Measurements from ENCODE around the gene PSMD6.

Gene PSMD6

DNA sequence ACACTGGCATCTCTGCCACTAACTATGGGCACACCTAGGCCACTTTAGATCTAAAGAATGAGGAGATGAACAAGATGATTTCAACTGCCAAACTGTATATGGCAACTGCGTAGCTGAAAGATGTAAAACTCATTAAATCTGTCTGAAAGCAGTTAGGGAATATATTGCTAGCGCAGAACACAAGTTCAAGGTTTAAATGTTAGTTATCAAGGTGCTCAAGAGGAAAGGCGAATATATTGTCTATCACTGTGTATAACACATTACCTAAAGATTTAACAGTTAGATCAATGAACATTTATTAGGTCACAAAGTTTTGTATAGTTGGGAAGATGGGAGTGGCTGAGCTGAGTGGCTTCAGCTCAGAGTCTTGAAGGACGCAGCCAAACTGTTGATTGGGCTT lies 33.9 kb upstream of the PSMD6 start:
- TF ChIP-seq SIN3A (IDR thresholded peaks at IDR 0.05; ENCODE audit: borderline replicate concordance, insufficient read depth, low read length) (no peak), TAF1 (IDR thresholded peaks at IDR 0.05; ENCODE audit: borderline replicate concordance, insufficient read depth, low read length) (no peak), REST (IDR thresholded peaks at IDR 0.05; ENCODE audit: insufficient read depth in 1 of 2, low read depth in 2 of 2, low read length in 2 of 2) (no peak), FOXP2 (optimal IDR thresholded peaks at IDR 0.05; ENCODE audit: borderline replicate concordance, extremely low read depth, extremely low read length, insufficient read depth) (no peak), POLR2AphosphoS5 (IDR thresholded peaks at IDR 0.05; ENCODE audit: low read depth, low read length) (no peak)

GRCh38 chr3:64056606-64057180 lies 33.4 kb upstream of the PSMD6 start:
- TF ChIP-seq TAF1 (IDR thresholded peaks at IDR 0.05; ENCODE audit: borderline replicate concordance, insufficient read depth, low read length) (no peak), REST (IDR thresholded peaks at IDR 0.05; ENCODE audit: insufficient read depth in 1 of 2, low read depth in 2 of 2, low read length in 2 of 2) (no peak), POLR2AphosphoS5 (IDR thresholded peaks at IDR 0.05; ENCODE audit: low read depth, low read length) (no peak), SIN3A (IDR thresholded peaks at IDR 0.05; ENCODE audit: borderline replicate concordance, insufficient read depth, low read length) (no peak), FOXP2 (optimal IDR thresholded peaks at IDR 0.05; ENCODE audit: borderline replicate concordance, extremely low read depth, extremely low read length, insufficient read depth) (no peak)

DNA sequence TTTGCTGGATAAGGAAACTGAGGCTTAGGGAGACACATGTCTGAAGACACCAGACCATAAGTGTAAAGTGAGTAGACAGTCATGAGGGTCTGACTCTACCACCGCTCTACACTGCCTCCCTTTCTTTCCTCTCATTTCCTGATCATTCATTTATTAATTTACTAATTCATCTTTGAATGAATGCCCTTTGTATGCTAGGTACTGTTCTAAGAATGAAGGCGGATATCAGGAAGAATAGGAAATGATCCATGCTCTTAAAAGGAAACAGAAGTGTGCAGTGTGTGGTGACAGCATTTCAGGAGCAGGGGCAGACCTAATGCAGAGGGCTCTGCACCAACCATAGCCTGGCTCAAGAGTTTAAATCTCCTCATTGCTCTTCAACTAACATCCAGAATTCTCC lies 31.8 kb upstream of the PSMD6 start:
- no peak for TF ChIP-seq SIN3A (IDR thresholded peaks at IDR 0.05; ENCODE audit: borderline replicate concordance, insufficient read depth, low read length)
- no peak for TF ChIP-seq REST (IDR thresholded peaks at IDR 0.05; ENCODE audit: insufficient read depth in 1 of 2, low read depth in 2 of 2, low read length in 2 of 2)

- TF ChIP-seq FOXP2 (optimal IDR thresholded peaks at IDR 0.05; ENCODE audit: borderline replicate concordance, extremely low read depth, extremely low read length, insufficient read depth) (no peak), SIN3A (IDR thresholded peaks at IDR 0.05; ENCODE audit: borderline replicate concordance, insufficient read depth, low read length) (no peak), REST (IDR thresholded peaks at IDR 0.05; ENCODE audit: insufficient read depth in 1 of 2, low read depth in 2 of 2, low read length in 2 of 2) (no peak), TAF1 (IDR thresholded peaks at IDR 0.05; ENCODE audit: borderline replicate concordance, insufficient read depth, low read length) (no peak), POLR2AphosphoS5 (IDR thresholded peaks at IDR 0.05; ENCODE audit: low read depth, low read length) (no peak)
These were observed 31.2 kb upstream of the PSMD6 start for GRCh38 chr3:64054488-64054887.

DNA sequence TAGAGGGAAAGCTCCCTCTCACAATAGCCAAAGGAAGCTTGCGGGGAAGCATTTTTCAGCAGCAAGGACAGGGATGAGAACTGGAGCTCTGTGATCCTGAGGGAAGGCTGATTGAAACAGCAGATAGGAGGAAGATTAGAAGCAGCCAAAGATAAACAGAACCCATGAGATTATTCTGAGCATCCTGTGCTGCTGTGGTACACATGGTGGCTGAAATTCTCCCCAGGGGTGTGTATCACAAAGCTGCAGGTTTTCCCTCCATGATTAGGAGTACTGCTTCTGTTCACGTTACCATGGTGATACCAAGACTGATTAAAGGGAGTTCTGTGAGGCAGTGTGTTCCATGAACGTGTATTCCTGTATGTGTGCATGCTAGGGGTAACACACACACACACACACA lies 30.3 kb upstream of the PSMD6 start:
- TF ChIP-seq REST (IDR thresholded peaks at IDR 0.05; ENCODE audit: insufficient read depth in 1 of 2, low read depth in 2 of 2, low read length in 2 of 2) (no peak), SIN3A (IDR thresholded peaks at IDR 0.05; ENCODE audit: borderline replicate concordance, insufficient read depth, low read length) (no peak), TAF1 (IDR thresholded peaks at IDR 0.05; ENCODE audit: borderline replicate concordance, insufficient read depth, low read length) (no peak)

All from PFSK-1 (cell line).